Astrocyte of the cerebellum (primary cell): ENCODE measurements around the gene EIF2B5.
A peak's percentile ranks its signal among the peaks of the same experiment; 100 is the strongest.

ENCODE experiments used
- DNase-seq: peaks from one replicate; pipeline ENCODE4 v3.0.0-alpha.2; 2011; ENCODE audit warnings: low read depth
- H3K4me3 ChIP-seq: 2 replicates; pipeline ENCODE4 v1.5.1; 2011; ENCODE audit warnings: mild to moderate bottlenecking, low read depth, low read length, moderate library complexity
- CTCF ChIP-seq: IDR thresholded peaks from 2 replicates; pipeline ENCODE4 v1.5.1; 2012; ENCODE audit warnings: low read length, low read depth, moderate library complexity, mild to moderate bottlenecking; ENCODE audit errors: missing control alignments
- in situ Hi-C: cut with HindIII; loops from 2 replicates; pipeline ENCODE4 v1.10.0; 2017; ENCODE audit warnings: low sequenced_read_pairs

Gene EIF2B5

GRCh38 chr3:184164648-184165330 lies 29.6 kb downstream of the EIF2B5 start:
- H3K4me3 ChIP-seq, result no peak overlapping the region
- TF ChIP-seq CTCF, result no peak
- in situ Hi-C loops, result no loop called here
- no peak for DNase-seq

- no peak overlapping the region for H3K4me3 ChIP-seq
- TF ChIP-seq CTCF, result no peak
- in situ Hi-C loops, result no loop called here
- DNase-seq, result no peak
Observed at GRCh38 chr3:184165543-184165942, 30.4 kb downstream of the EIF2B5 start.

GRCh38 chr3:184166671-184167070 lies 31.5 kb downstream of the EIF2B5 start:
- DNase-seq, result no peak
- H3K4me3 ChIP-seq, result no peak overlapping the region
- in situ Hi-C loops, result no loop called here
- TF ChIP-seq CTCF, result no peak

- no peak for DNase-seq
- H3K4me3 ChIP-seq, result no peak overlapping the region
Observed at GRCh38 chr3:184167786-184168185, 32.6 kb downstream of the EIF2B5 start.

DNA sequence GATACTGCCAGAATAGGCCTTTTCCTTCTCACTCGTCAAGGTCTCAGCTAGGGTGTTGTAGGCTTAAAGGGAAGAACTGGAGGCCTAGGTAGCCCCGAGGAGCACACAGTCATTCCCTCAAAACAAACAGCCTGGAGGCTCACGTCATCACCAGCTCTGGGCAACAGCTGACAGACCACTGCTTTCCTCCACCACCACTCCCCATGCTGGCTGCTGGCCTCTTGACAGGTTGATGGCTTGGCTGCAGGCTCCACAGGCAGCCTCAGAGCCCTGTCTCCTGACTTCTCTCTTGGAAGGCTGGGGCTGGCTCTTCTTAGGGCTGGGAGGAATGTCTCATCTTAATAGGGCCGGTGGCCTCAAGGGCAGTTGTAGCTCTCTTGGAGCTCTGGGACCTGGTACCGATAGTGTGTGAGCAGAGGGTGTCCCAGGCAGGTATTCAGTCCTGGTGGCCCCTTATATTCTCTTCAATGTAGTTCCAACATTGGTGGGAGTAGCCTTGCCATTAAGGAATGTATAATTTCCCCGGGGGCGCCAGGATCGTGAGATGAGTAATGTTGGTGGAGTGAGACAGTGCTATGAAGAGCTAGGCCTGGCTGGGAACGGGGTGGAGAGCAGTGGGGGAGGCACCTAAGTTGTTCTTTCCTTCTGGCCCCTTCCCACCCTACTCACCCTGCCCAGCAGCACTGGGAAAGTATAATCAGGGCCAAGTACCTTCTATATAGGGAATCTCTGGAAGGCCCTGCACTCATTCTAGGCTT lies 33.4 kb downstream of the EIF2B5 start:
- no peak overlapping the region for H3K4me3 ChIP-seq
- DNase-seq, result peak; percentile 78
- no peak for TF ChIP-seq CTCF
- in situ Hi-C loops, result no loop called here

More at GRCh38 chr3:184167786-184168185, 32.6 kb downstream of the EIF2B5 start:
- in situ Hi-C loops, result no loop called here
- TF ChIP-seq CTCF, result no peak

DNA sequence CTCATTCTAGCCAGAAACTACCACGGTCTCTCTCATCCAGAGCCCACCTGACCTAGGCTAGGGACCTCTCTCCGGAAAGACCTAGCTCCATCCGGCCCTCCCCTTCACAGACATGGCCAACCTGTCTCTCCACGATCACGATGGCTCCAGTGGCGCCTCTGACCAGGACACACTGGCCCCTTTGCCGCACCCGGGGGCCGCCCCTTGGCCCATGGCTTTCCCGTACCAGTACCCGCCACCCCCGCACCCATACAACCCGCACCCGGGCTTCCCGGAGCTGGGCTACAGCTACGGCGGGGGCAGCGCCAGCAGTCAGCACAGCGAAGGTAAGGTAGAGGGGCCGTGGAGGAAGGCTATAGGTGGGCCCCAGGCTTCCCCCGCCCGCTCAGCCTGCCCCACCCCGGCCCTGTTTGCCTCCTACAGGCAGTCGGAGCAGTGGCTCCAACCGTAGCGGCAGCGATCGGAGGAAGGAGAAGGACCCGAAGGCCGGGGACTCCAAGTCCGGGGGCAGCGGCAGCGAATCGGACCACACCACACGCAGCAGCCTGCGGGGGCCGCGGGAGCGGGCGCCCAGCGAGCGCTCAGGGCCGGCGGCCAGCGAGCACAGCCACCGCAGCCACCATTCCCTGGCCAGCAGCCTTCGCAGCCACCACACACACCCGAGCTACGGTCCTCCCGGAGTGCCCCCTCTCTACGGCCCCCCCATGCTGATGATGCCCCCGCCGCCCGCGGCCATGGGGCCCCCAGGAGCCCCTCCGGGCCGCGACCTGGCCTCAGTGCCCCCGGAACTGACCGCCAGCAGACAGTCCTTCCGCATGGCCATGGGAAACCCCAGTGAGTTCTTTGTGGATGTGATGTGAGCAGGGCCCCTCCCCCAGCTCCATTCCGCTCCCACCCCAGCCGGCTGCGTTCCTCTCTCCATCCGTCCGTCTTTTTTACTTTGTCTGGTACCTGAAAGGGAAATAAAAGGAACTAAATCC lies 35.0 kb downstream of the EIF2B5 start:
- TF ChIP-seq CTCF, result no peak
- H3K4me3 ChIP-seq, result no peak overlapping the region
- DNase-seq, result no peak
- in situ Hi-C loops, result no loop called here
